ENCODE data around the gene TBCD.
A peak's percentile ranks its signal among the peaks of the same experiment; 100 is the strongest.

GRCh38 chr17:82767041-82767754 is 15.3 kb downstream of the TBCD start:
- TF ChIP-seq CTCF (IDR thresholded peaks at IDR 0.05) (peak in 3 of 4 experiments; percentile 55 to 67 (median 55)), POLR2AphosphoS5 (IDR thresholded peaks at IDR 0.05) (no peak)
